ENCODE measurements around the gene PDGFC. TPM values are rescaled to one million over a fixed set of nuclear protein-coding genes. Genes with fewer than 3 reads are reported as not detected.

Gene PDGFC
- total and polyA plus RNA-seq, 4 donors = 16.6 to 24.5 (median 22.7) TPM

DNA sequence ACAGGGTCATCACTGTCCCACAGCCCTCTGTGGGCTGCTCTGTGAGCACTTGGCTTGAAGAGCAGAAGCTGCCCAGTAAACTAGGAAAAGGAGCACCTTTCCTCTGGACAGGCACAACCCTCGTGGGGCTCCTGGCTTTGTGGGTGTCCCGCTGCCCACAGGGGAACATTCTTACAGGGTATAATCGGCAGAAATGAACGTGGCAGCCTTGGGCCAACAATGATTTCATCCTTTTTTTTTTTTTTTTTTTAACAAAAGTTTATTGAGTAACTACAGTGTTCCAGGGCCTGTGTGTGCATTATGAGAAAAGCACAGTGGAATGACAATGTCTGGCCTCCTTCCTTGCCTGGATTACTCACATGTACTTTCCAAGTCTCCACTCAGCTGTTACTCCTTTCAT, 197.2 kb downstream of the PDGFC start:
- no peaks in the 10 kb centered on the region for H3K36me3 ChIP-seq (ENCODE audit: control insufficient read depth, insufficient read depth, low read length)
- peaks cover 3% of the 10 kb centered on the region for H3K4me1 ChIP-seq (ENCODE audit: control insufficient read depth, insufficient read depth, low read length)
- DNase-seq (ENCODE audit: low read depth in 4 of 6, low spot score in 6 of 6) = no peak
- H3K4me3 ChIP-seq (ENCODE audit: low read depth, low read length) = no peak overlapping the region
- no peaks in the 10 kb centered on the region for H3K27me3 ChIP-seq (ENCODE audit: control insufficient read depth, insufficient read depth, low read length)
- 58% methylated on average over 2 of the region's 4 CpGs for whole genome bisulfite sequencing (ENCODE audit: insufficient coverage)
- no peak overlapping the region for H3K27ac ChIP-seq (ENCODE audit: low read depth, low read length)
- H3K9me3 ChIP-seq (ENCODE audit: control insufficient read depth, insufficient read depth, low read length) = no peaks in the 10 kb centered on the region

DNA sequence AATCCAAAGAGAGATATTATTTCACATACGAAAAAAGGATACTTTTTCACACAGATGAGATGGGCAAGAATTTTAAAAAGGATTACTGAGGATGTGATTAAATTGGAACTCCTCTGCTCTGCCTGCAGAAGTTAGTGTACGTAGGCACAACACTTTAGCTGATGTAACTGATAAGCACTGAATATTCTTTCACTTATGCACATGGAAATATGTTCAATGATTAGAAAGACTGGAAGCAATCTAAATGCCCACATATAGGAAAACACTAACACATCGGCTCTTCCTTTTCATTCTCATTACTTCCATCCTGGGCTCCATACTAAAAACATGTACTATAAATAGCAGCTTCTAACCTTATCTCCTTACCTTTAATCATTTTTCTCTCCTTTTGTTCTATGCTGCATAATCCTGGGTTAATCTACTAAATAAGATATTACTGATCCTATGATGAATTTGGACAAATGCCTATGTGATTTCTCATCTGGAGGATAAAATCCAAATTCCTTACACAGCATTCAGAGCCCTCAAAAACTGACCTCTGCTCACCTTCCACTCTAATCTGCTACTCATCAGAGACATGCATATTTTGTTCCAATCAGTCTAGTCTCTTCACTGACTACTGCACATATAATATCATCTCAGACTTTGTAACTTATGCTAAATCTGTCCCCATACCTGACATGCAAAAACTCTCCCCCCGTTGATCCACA, 197.8 kb downstream of the PDGFC start:
- 21% methylated on average over 1 of the region's 4 CpGs for WGBS (ENCODE audit: insufficient coverage)

DNA sequence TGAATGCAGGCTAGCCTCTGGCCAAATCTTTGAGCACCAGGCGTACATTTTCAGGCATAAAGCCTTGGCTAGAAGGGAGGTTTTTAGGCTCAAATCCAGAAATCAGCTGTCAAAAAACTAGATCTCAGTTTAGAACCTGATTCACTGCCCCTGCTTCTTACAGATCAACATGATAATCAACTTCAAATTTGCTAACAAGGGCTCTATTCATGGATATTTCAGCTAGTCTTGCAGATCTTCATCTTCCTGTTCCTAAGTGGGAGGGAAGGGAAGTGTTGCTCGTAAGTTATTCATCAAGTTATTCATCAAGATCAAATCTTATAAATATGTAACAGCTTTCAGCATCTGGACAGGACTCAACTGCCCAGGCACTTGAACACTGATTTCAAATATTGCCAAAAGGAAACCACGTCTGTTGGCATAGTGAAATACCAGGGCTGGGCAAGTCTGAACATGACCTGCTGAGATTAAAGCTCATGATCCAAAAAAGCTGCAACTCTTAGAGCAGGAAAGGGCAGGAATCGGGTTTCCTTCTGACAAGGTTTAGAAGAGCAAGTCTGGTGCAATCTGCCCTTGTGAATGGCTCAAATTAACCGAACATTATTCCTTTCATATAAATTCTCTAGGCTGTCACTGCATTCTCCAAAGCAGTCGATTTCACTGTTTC, 200.3 kb downstream of the PDGFC start:
- H3K9me3 ChIP-seq (ENCODE audit: control insufficient read depth, insufficient read depth, low read length) = no peaks in the 10 kb centered on the region
- no peak overlapping the region for H3K4me3 ChIP-seq (ENCODE audit: low read depth, low read length)
- no peaks in the 10 kb centered on the region for H3K36me3 ChIP-seq (ENCODE audit: control insufficient read depth, insufficient read depth, low read length)
- H3K4me1 ChIP-seq (ENCODE audit: control insufficient read depth, insufficient read depth, low read length) = peaks cover 3% of the 10 kb centered on the region
- 23% methylated on average over 3 of the region's 6 CpGs for WGBS (ENCODE audit: insufficient coverage)
- peak overlapping the region; percentile 17 for H3K27ac ChIP-seq (ENCODE audit: low read depth, low read length)
- no peaks in the 10 kb centered on the region for H3K27me3 ChIP-seq (ENCODE audit: control insufficient read depth, insufficient read depth, low read length)
- peak in 2 of 6 donors; percentile 40 to 84 for DNase-seq (ENCODE audit: low read depth in 4 of 6, low spot score in 6 of 6)

More for the DNA sequence above, 197.8 kb downstream of the PDGFC start:
- DNase-seq (ENCODE audit: low read depth in 4 of 6, low spot score in 6 of 6) = no peak
- H3K27ac ChIP-seq (ENCODE audit: low read depth, low read length) = no peak overlapping the region
- H3K4me3 ChIP-seq (ENCODE audit: low read depth, low read length) = no peak overlapping the region
- peaks cover 3% of the 10 kb centered on the region for H3K4me1 ChIP-seq (ENCODE audit: control insufficient read depth, insufficient read depth, low read length)
- no peaks in the 10 kb centered on the region for H3K27me3 ChIP-seq (ENCODE audit: control insufficient read depth, insufficient read depth, low read length)
- no peaks in the 10 kb centered on the region for H3K36me3 ChIP-seq (ENCODE audit: control insufficient read depth, insufficient read depth, low read length)
- no peaks in the 10 kb centered on the region for H3K9me3 ChIP-seq (ENCODE audit: control insufficient read depth, insufficient read depth, low read length)

DNA sequence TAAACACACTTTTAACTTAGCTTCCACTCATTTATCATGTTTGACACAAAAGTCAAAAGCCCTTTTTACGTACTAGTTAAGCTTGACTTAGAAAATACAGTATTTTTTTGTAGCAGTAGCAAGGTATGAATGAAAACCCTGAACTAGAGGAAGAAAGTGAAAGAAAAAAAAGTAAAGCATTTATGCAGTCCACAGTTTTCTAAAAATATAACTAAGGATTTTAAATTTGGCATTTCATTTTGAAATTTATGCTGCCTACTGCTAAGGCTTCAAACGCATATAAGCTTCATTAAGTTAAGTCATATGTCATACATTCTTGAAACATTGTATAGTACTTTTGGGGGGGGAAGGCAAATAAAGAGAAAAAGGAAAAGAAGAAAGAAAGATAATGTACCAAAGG, 201.5 kb downstream of the PDGFC start:
- Histone ChIP-seq H3K9me3 (ENCODE audit: control insufficient read depth, insufficient read depth, low read length) (no peaks in the 10 kb centered on the region), H3K27ac (ENCODE audit: low read depth, low read length) (no peak overlapping the region), H3K36me3 (ENCODE audit: control insufficient read depth, insufficient read depth, low read length) (no peaks in the 10 kb centered on the region), H3K4me3 (ENCODE audit: low read depth, low read length) (no peak overlapping the region), H3K4me1 (ENCODE audit: control insufficient read depth, insufficient read depth, low read length) (peaks cover 3% of the 10 kb centered on the region), H3K27me3 (ENCODE audit: control insufficient read depth, insufficient read depth, low read length) (no peaks in the 10 kb centered on the region)
- no CpG with 5 or more reads among the region's 2 CpGs for WGBS (ENCODE audit: insufficient coverage)
- DNase-seq (ENCODE audit: low read depth in 4 of 6, low spot score in 6 of 6) = no peak

DNA sequence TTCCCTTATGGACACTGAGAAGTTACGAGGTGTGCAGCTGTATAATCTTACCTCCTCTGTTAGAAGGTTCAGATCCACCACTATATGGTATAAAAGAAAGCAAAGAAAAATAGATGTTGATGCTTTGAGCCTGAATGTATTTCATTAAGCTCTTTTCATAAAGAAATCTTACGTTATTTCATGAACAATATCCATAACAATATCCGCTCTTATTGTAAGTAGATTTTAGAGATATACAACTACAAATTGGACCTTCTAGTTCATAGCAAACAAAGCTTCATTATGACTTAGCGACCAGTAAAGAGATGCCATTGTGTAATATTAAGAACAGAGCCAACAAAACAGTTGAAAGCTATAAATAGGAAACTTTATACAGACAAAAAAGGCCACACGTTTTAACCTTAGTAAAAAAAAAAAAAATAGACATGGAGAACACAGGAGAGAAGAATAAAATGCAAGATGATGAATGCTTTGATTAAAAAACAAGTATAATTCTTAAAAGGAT, 203.6 kb downstream of the PDGFC start:
- Histone ChIP-seq H3K4me3 (ENCODE audit: low read depth, low read length) (no peak overlapping the region), H3K27me3 (ENCODE audit: control insufficient read depth, insufficient read depth, low read length) (no peaks in the 10 kb centered on the region), H3K9me3 (ENCODE audit: control insufficient read depth, insufficient read depth, low read length) (no peaks in the 10 kb centered on the region), H3K27ac (ENCODE audit: low read depth, low read length) (no peak overlapping the region), H3K36me3 (ENCODE audit: control insufficient read depth, insufficient read depth, low read length) (no peaks in the 10 kb centered on the region), H3K4me1 (ENCODE audit: control insufficient read depth, insufficient read depth, low read length) (no peaks in the 10 kb centered on the region)
- no CpG with 5 or more reads among the region's 5 CpGs for WGBS (ENCODE audit: insufficient coverage)
- DNase-seq (ENCODE audit: low read depth in 4 of 6, low spot score in 6 of 6) = no peak

DNA sequence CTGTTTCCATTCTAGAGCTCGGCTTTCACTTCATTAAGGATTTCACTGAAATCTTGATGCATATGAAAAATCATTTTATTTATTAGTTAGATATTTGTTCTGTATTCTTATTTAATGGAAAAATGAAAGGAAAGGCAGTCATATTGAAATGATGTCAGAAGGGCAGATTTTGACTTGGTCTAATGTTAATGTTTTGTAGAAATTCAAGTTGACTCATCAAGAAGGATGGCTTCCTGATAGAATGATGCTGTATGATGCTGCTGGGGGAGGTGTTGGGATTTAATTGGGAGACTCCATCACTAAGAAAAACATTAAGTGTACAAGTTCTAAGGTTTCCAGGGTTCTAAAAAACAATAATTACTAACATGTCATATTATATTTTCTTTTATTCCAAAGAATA, 204.8 kb downstream of the PDGFC start:
- Histone ChIP-seq H3K27ac (ENCODE audit: low read depth, low read length) (no peak overlapping the region), H3K36me3 (ENCODE audit: control insufficient read depth, insufficient read depth, low read length) (no peaks in the 10 kb centered on the region), H3K27me3 (ENCODE audit: control insufficient read depth, insufficient read depth, low read length) (no peaks in the 10 kb centered on the region), H3K4me1 (ENCODE audit: control insufficient read depth, insufficient read depth, low read length) (no peaks in the 10 kb centered on the region), H3K4me3 (ENCODE audit: low read depth, low read length) (no peak overlapping the region), H3K9me3 (ENCODE audit: control insufficient read depth, insufficient read depth, low read length) (no peaks in the 10 kb centered on the region)
- WGBS (ENCODE audit: insufficient coverage) = no CpG with 5 or more reads among the region's 1 CpG
- no peak for DNase-seq (ENCODE audit: low read depth in 4 of 6, low spot score in 6 of 6)

DNA sequence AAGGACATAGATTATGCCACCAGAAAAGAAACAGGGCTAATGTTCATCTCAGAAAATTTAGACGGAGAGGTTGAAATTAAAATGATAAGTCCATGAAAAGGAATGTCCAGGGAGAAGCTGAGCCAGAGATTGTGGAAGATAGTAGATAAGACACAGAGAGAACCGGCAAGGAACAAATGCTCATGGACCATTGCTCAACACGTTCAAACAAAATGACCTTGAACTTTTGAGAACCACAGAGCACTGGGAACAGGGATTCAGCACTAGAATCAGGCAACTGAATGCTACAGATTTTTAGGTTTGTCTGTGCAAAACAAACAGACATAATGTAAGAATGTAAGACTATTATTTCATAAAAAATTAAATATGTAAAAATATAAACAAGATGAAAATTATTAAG, 206.3 kb downstream of the PDGFC start:
- no peaks in the 10 kb centered on the region for H3K4me1 ChIP-seq (ENCODE audit: control insufficient read depth, insufficient read depth, low read length)
- H3K36me3 ChIP-seq (ENCODE audit: control insufficient read depth, insufficient read depth, low read length) = no peaks in the 10 kb centered on the region
- no peak for DNase-seq (ENCODE audit: low read depth in 4 of 6, low spot score in 6 of 6)
- 84% methylated on average over 3 of the region's 3 CpGs for whole genome bisulfite sequencing (ENCODE audit: insufficient coverage)
- no peak overlapping the region for H3K27ac ChIP-seq (ENCODE audit: low read depth, low read length)
- no peak overlapping the region for H3K4me3 ChIP-seq (ENCODE audit: low read depth, low read length)
- H3K27me3 ChIP-seq (ENCODE audit: control insufficient read depth, insufficient read depth, low read length) = no peaks in the 10 kb centered on the region
- H3K9me3 ChIP-seq (ENCODE audit: control insufficient read depth, insufficient read depth, low read length) = no peaks in the 10 kb centered on the region

DNA sequence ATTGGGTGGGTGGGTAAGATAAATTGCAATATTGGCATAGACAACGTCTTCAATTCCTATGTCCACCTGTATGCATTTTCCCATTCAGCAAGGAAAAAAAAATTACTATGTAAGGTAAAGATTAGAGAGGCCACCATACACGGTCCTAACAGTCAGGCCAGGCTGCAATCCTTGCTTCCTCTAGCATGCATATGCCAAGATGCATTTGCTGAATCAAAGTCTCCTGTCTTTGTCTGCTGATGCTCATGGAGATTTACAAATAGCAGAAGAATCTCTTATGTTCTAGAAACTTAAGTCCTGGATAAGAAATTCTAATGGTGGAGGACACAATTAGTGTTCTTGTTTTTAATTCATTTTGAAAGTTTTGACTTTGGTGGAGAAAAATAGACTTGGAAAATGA, 206.8 kb downstream of the PDGFC start:
- H3K4me3 ChIP-seq (ENCODE audit: low read depth, low read length) = no peak overlapping the region

DNA sequence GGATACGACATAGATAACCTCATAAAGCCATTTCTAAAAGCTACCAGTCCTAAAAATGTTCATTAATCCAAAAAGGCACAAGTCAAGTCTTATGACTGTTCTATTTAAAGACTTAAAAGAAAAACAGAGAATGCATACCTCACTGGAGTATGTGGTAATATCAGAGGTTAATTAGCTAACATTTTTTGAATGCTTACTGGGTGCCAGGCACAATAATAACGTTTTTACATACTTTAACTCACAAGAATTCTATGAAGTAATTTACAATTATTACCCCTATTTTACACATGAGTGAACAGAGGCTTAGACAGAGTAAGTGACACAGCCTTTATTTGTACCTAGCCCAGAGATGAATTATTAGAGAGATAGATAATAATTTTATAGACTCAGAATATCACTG, 207.5 kb downstream of the PDGFC start:
- H3K36me3 ChIP-seq (ENCODE audit: control insufficient read depth, insufficient read depth, low read length) = no peaks in the 10 kb centered on the region
- no peak overlapping the region for H3K4me3 ChIP-seq (ENCODE audit: low read depth, low read length)
- no peaks in the 10 kb centered on the region for H3K27me3 ChIP-seq (ENCODE audit: control insufficient read depth, insufficient read depth, low read length)
- no CpG with 5 or more reads among the region's 2 CpGs for WGBS (ENCODE audit: insufficient coverage)
- no peak for DNase-seq (ENCODE audit: low read depth in 4 of 6, low spot score in 6 of 6)
- H3K4me1 ChIP-seq (ENCODE audit: control insufficient read depth, insufficient read depth, low read length) = no peaks in the 10 kb centered on the region
- H3K27ac ChIP-seq (ENCODE audit: low read depth, low read length) = no peak overlapping the region
- H3K9me3 ChIP-seq (ENCODE audit: control insufficient read depth, insufficient read depth, low read length) = no peaks in the 10 kb centered on the region

More for the DNA sequence above, 206.8 kb downstream of the PDGFC start:
- no peaks in the 10 kb centered on the region for H3K27me3 ChIP-seq (ENCODE audit: control insufficient read depth, insufficient read depth, low read length)
- H3K27ac ChIP-seq (ENCODE audit: low read depth, low read length) = no peak overlapping the region
- WGBS (ENCODE audit: insufficient coverage) = 88% methylated on average over 1 of the region's 2 CpGs
- no peaks in the 10 kb centered on the region for H3K36me3 ChIP-seq (ENCODE audit: control insufficient read depth, insufficient read depth, low read length)
- H3K4me1 ChIP-seq (ENCODE audit: control insufficient read depth, insufficient read depth, low read length) = no peaks in the 10 kb centered on the region
- no peak for DNase-seq (ENCODE audit: low read depth in 4 of 6, low spot score in 6 of 6)
- H3K9me3 ChIP-seq (ENCODE audit: control insufficient read depth, insufficient read depth, low read length) = no peaks in the 10 kb centered on the region

DNA sequence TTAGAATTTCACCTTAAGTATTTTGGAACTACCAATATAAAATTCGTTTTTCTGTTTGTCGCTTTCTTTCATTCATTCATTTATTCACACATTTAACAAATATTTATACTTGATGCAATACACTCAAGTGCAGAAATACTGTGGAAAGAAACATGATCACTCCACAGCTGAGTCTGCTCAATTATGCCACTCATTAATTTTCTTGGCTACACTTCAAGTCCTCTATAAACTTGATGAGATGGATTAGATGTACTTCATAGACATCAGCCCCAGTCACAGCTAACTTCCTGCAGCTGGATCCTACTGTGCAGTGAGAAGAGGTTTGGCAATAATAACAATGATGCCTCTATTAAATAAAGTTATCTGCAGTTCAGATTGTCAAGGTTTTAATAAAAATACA, 208.1 kb downstream of the PDGFC start:
- no peaks in the 10 kb centered on the region for H3K27me3 ChIP-seq (ENCODE audit: control insufficient read depth, insufficient read depth, low read length)
- H3K27ac ChIP-seq (ENCODE audit: low read depth, low read length) = no peak overlapping the region
- H3K4me1 ChIP-seq (ENCODE audit: control insufficient read depth, insufficient read depth, low read length) = no peaks in the 10 kb centered on the region
- no peak overlapping the region for H3K4me3 ChIP-seq (ENCODE audit: low read depth, low read length)
- WGBS (ENCODE audit: insufficient coverage) = no CpG with 5 or more reads among the region's 2 CpGs
- DNase-seq (ENCODE audit: low read depth in 4 of 6, low spot score in 6 of 6) = peak in 3 of 6 donors; percentile 11 to 77 (median 53)
- H3K36me3 ChIP-seq (ENCODE audit: control insufficient read depth, insufficient read depth, low read length) = no peaks in the 10 kb centered on the region
- H3K9me3 ChIP-seq (ENCODE audit: control insufficient read depth, insufficient read depth, low read length) = no peaks in the 10 kb centered on the region

All from spinal cord (tissue), 10 donors.